Measurements from ENCODE around the gene NLGN4Y.

GRCh38 chrY:14485935-14486334 is 38.4 kb upstream of the NLGN4Y start:
- no peak for TF ChIP-seq POLR2AphosphoS5 (IDR thresholded peaks at IDR 0.05; ENCODE audit: low read depth)
- TF ChIP-seq CTCF (conservative IDR thresholded peaks at IDR 0.05; ENCODE audit: low read depth in 2 of 2): no peak
- TF ChIP-seq EZH2 (IDR thresholded peaks at IDR 0.05; ENCODE audit: low read depth, unreplicated experiment): no peak
- TF ChIP-seq, protein P1, sequence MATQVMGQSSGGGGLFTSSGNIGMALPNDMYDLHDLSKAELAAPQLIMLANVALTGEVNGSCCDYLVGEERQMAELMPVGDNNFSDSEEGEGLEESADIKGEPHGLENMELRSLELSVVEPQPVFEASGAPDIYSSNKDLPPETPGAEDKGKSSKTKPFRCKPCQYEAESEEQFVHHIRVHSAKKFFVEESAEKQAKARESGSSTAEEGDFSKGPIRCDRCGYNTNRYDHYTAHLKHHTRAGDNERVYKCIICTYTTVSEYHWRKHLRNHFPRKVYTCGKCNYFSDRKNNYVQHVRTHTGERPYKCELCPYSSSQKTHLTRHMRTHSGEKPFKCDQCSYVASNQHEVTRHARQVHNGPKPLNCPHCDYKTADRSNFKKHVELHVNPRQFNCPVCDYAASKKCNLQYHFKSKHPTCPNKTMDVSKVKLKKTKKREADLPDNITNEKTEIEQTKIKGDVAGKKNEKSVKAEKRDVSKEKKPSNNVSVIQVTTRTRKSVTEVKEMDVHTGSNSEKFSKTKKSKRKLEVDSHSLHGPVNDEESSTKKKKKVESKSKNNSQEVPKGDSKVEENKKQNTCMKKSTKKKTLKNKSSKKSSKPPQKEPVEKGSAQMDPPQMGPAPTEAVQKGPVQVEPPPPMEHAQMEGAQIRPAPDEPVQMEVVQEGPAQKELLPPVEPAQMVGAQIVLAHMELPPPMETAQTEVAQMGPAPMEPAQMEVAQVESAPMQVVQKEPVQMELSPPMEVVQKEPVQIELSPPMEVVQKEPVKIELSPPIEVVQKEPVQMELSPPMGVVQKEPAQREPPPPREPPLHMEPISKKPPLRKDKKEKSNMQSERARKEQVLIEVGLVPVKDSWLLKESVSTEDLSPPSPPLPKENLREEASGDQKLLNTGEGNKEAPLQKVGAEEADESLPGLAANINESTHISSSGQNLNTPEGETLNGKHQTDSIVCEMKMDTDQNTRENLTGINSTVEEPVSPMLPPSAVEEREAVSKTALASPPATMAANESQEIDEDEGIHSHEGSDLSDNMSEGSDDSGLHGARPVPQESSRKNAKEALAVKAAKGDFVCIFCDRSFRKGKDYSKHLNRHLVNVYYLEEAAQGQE (IDR thresholded peaks at IDR 0.05; ENCODE audit: unreplicated experiment): no peak
- TF ChIP-seq EZH2phosphoT487 (IDR thresholded peaks at IDR 0.05; ENCODE audit: unreplicated experiment): no peak
- no peak for TF ChIP-seq STAT1 (IDR thresholded peaks at IDR 0.05; ENCODE audit: unreplicated experiment)
- TF ChIP-seq ZNF114 (CRISPR knock-in tag; IDR thresholded peaks at IDR 0.05): no peak
- no peak for TF ChIP-seq JUNB (IDR thresholded peaks at IDR 0.05; ENCODE audit: unreplicated experiment)
- TF ChIP-seq, protein P2, sequence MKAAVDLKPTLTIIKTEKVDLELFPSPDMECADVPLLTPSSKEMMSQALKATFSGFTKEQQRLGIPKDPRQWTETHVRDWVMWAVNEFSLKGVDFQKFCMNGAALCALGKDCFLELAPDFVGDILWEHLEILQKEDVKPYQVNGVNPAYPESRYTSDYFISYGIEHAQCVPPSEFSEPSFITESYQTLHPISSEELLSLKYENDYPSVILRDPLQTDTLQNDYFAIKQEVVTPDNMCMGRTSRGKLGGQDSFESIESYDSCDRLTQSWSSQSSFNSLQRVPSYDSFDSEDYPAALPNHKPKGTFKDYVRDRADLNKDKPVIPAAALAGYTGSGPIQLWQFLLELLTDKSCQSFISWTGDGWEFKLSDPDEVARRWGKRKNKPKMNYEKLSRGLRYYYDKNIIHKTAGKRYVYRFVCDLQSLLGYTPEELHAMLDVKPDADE (IDR thresholded peaks at IDR 0.05): no peak
- TF ChIP-seq NANOG (IDR thresholded peaks at IDR 0.05; ENCODE audit: borderline replicate concordance): no peak
- TF ChIP-seq ZNF331 (CRISPR knock-in tag; IDR thresholded peaks at IDR 0.05; ENCODE audit: low read depth): no peak
- no peak for TF ChIP-seq CREB1 (CRISPR knock-in tag; IDR thresholded peaks at IDR 0.05; ENCODE audit: low read depth)
- TF ChIP-seq, protein P3, sequence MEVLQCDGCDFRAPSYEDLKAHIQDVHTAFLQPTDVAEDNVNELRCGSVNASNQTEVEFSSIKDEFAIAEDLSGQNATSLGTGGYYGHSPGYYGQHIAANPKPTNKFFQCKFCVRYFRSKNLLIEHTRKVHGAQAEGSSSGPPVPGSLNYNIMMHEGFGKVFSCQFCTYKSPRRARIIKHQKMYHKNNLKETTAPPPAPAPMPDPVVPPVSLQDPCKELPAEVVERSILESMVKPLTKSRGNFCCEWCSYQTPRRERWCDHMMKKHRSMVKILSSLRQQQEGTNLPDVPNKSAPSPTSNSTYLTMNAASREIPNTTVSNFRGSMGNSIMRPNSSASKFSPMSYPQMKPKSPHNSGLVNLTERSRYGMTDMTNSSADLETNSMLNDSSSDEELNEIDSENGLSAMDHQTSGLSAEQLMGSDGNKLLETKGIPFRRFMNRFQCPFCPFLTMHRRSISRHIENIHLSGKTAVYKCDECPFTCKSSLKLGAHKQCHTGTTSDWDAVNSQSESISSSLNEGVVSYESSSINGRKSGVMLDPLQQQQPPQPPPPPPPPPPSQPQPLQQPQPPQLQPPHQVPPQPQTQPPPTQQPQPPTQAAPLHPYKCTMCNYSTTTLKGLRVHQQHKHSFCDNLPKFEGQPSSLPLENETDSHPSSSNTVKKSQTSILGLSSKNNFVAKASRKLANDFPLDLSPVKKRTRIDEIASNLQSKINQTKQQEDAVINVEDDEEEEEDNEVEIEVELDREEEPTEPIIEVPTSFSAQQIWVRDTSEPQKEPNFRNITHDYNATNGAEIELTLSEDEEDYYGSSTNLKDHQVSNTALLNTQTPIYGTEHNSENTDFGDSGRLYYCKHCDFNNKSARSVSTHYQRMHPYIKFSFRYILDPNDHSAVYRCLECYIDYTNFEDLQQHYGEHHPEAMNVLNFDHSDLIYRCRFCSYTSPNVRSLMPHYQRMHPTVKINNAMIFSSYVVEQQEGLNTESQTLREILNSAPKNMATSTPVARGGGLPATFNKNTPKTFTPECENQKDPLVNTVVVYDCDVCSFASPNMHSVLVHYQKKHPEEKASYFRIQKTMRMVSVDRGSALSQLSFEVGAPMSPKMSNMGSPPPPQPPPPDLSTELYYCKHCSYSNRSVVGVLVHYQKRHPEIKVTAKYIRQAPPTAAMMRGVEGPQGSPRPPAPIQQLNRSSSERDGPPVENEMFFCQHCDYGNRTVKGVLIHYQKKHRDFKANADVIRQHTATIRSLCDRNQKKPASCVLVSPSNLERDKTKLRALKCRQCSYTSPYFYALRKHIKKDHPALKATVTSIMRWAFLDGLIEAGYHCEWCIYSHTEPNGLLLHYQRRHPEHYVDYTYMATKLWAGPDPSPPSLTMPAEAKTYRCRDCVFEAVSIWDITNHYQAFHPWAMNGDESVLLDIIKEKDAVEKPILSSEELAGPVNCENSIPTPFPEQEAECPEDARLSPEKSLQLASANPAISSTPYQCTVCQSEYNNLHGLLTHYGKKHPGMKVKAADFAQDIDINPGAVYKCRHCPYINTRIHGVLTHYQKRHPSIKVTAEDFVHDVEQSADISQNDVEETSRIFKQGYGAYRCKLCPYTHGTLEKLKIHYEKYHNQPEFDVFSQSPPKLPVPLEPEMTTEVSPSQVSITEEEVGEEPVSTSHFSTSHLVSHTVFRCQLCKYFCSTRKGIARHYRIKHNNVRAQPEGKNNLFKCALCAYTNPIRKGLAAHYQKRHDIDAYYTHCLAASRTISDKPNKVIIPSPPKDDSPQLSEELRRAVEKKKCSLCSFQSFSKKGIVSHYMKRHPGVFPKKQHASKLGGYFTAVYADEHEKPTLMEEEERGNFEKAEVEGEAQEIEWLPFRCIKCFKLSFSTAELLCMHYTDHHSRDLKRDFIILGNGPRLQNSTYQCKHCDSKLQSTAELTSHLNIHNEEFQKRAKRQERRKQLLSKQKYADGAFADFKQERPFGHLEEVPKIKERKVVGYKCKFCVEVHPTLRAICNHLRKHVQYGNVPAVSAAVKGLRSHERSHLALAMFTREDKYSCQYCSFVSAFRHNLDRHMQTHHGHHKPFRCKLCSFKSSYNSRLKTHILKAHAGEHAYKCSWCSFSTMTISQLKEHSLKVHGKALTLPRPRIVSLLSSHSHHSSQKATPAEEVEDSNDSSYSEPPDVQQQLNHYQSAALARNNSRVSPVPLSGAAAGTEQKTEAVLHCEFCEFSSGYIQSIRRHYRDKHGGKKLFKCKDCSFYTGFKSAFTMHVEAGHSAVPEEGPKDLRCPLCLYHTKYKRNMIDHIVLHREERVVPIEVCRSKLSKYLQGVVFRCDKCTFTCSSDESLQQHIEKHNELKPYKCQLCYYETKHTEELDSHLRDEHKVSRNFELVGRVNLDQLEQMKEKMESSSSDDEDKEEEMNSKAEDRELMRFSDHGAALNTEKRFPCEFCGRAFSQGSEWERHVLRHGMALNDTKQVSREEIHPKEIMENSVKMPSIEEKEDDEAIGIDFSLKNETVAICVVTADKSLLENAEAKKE (CRISPR knock-in tag; IDR thresholded peaks at IDR 0.05): no peak
